Endothelial cell of umbilical vein (primary cell): Measurements from ENCODE around the gene EPN2. TPM values are rescaled to one million over a fixed set of nuclear protein-coding genes. Genes with fewer than 3 reads are reported as not detected.

Source experiments
- BruUV-seq: library from RNA; stranded (reverse); fragments of 400-500 nt; replicated peaks from 2 replicates; lab custom pipeline; 2021; lab: Mats Ljungman, UMichigan
- CTCF ChIA-PET: fragments of 300-600, 350-600 bp; sonication (Branson Sonifier 250); formaldehyde crosslinking; loops from one replicate; lab custom pipeline; 2021; ENCODE audit warnings: antibody characterized with exemption, inconsistent platforms; lab: Charles Lee
- POLR2A ChIA-PET: fragments of 300-600, 350-600 bp; sonication (Branson Sonifier 250); formaldehyde crosslinking; loops from one replicate; lab custom pipeline; 2021; ENCODE audit warnings: antibody characterized with exemption, inconsistent platforms; lab: Charles Lee
- DNase-seq: peaks from one replicate; pipeline ENCODE4 v3.0.0-alpha.2; 2011; ENCODE audit warnings: low read depth, low spot score
- FAIRE-seq: peaks from 2 replicates; lab custom pipeline; 2011; peaks lifted over from hg19 to GRCh38; lab: Jason Lieb, UNC
- H2AFZ ChIP-seq: 2 replicates; pipeline ENCODE4 v1.6.0; 2012; ENCODE audit warnings: low read depth, low read length, control low read depth, inconsistent platforms
- H3K27ac ChIP-seq: 2 replicates; pipeline ENCODE4 v1.5.1; 2011; ENCODE audit warnings: low read depth, mild to moderate bottlenecking, control low read depth, low read length, moderate library complexity; ENCODE audit not compliant: insufficient read depth
- H3K27me3 ChIP-seq, 2 experiments: 2 replicates each; pipeline versions ENCODE4 v1.6.0 to v1.6.1; 2011; ENCODE audit warnings: low read length in 2 of 2, mixed read lengths in 1 of 2; ENCODE audit not compliant: control insufficient read depth in 2 of 2, insufficient read depth in 2 of 2
- H3K36me3 ChIP-seq, 2 experiments: 2 replicates in 1 of 2; 3 replicates in 1 of 2; pipeline ENCODE4 v1.5.1; 2011; ENCODE audit warnings: low read length in 2 of 2, mild to moderate bottlenecking in 1 of 2, moderate library complexity in 1 of 2; ENCODE audit not compliant: control insufficient read depth in 2 of 2, insufficient read depth in 2 of 2; ENCODE audit errors: extremely low read depth in 1 of 2
- H3K4me1 ChIP-seq: 3 replicates; pipeline ENCODE4 v1.5.1; 2011; ENCODE audit warnings: mild to moderate bottlenecking, low read length; ENCODE audit not compliant: control insufficient read depth, insufficient read depth; ENCODE audit errors: extremely low read depth
- H3K4me2 ChIP-seq: 2 replicates; pipeline ENCODE4 v1.6.1; 2011; ENCODE audit warnings: low read length, control low read depth, mixed read lengths; ENCODE audit not compliant: insufficient read depth
- H3K4me3 ChIP-seq, 3 experiments: fragments of 200-600 bp in 1 of 3; sonication (generic), shearing (Covaris generic) in 1 of 3; replicated peaks in 1 of 3; 2 replicates each; pipeline ENCODE4 v1.5.1; 2011 to 2016; ENCODE audit warnings: control low read depth in 3 of 3, low read length in 3 of 3, mild to moderate bottlenecking in 2 of 3, inconsistent platforms in 1 of 3, low read depth in 1 of 3, moderate library complexity in 1 of 3; ENCODE audit not compliant: insufficient read depth in 1 of 3
- H3K79me2 ChIP-seq: 2 replicates; pipeline ENCODE4 v1.6.0; 2012; ENCODE audit warnings: low read length, inconsistent platforms; ENCODE audit not compliant: control insufficient read depth, insufficient read depth
- H3K9ac ChIP-seq: replicated peaks from 2 replicates; pipeline ENCODE3; 2011; ENCODE audit warnings: low read length, control low read depth; ENCODE audit not compliant: insufficient read depth; ENCODE audit errors: extremely low read depth
- H3K9me1 ChIP-seq: replicated peaks from 3 replicates; pipeline ENCODE4 v1.6.0; 2011; ENCODE audit warnings: mild to moderate bottlenecking, low read length; ENCODE audit not compliant: control insufficient read depth, insufficient read depth; ENCODE audit errors: extremely low read depth
- H3K9me3 ChIP-seq: replicated peaks from 2 replicates; pipeline ENCODE4 v1.5.1; 2012; ENCODE audit warnings: low read length, inconsistent platforms; ENCODE audit not compliant: control insufficient read depth, insufficient read depth
- H4K20me1 ChIP-seq: replicated peaks from 2 replicates; pipeline ENCODE3; 2011; ENCODE audit warnings: mild to moderate bottlenecking, low read length; ENCODE audit not compliant: control insufficient read depth, insufficient read depth; ENCODE audit errors: extremely low read depth
- CTCF ChIP-seq, 2 donors: IDR thresholded peaks; 1 replicate in 1 of 2; 2 replicates in 1 of 2; pipeline ENCODE4 v1.5.1; 2011; ENCODE audit warnings: low read length in 2 of 2, mild to moderate bottlenecking in 2 of 2, moderate library complexity in 2 of 2, control low read depth in 1 of 2, inconsistent platforms in 1 of 2, low read depth in 1 of 2; ENCODE audit not compliant: insufficient read depth in 1 of 2; ENCODE audit errors: extremely low read depth in 1 of 2
- EZH2 ChIP-seq: IDR thresholded peaks from 2 replicates; pipeline ENCODE4 v1.6.1; 2012; ENCODE audit warnings: borderline replicate concordance, low read depth, mild to moderate bottlenecking, moderate library complexity, low read length, inconsistent platforms; ENCODE audit not compliant: severe bottlenecking
- MAX ChIP-seq: IDR thresholded peaks from 2 replicates; pipeline ENCODE4 v1.6.1; 2011; ENCODE audit not compliant: insufficient read depth, insufficient read length
- MYC ChIP-seq: IDR thresholded peaks from one replicate; pipeline ENCODE4 v1.6.1; 2011; ENCODE audit warnings: mild to moderate bottlenecking, low read depth, low read length
- POLR2A ChIP-seq: IDR thresholded peaks from 2 replicates; pipeline ENCODE4 v1.6.1; 2012; ENCODE audit warnings: low read depth, mild to moderate bottlenecking, control low read depth, low read length
- dilution Hi-C: fragments of 300-500 bp; cut with MboI; formaldehyde crosslinking; loops from one replicate; pipeline ENCODE4 v1.15.0; 2019; ENCODE audit warnings: low sequenced_read_pairs; ENCODE audit not compliant: extremely low pct_ligation_motif_present
- intact Hi-C: fragments of 100-400 bp; cut with micrococcal nuclease; formaldehyde crosslinking; loops from one replicate; pipeline ENCODE4 v1.10.0; 2022
- polyA plus RNA-seq, 4 experiments: library from polyadenylated mRNA; depleted of rRNA in 3 of 4; stranded (reverse) in 3 of 4; unstranded in 1 of 4; fragments of >200 nt; gene quantifications; 2 replicates each; pipeline versions ENCODE4 v1.2.1 to v1.2.3, GENCODE V29; 2011 to 2012; ENCODE audit warnings: missing spikeins in 1 of 4
- total RNA-seq: library from RNA; stranded (reverse); gene quantifications from 2 replicates; pipeline ENCODE4 v1.2.3, GENCODE V29; 2021

EPN2 gene
- total and polyA plus RNA-seq, 2 donors (not counting 3 experiments of a cell fraction or from before 2014, with no cell fraction given) = 40.3 to 70.5 TPM

GRCh38 chr17:19242323-19242722 is 5.2 kb downstream of the EPN2 start:
- H4K20me1 ChIP-seq = peaks cover 3% of the 10 kb centered on the region

More at GRCh38 chr17:19242323-19242722, 5.2 kb downstream of the EPN2 start:
- TF ChIP-seq EZH2 (no peak), CTCF (IDR thresholded peaks at IDR 0.05; ENCODE audit: extremely low read depth in 1 of 2, insufficient read depth in 1 of 2, low read depth in 1 of 2, low read length in 2 of 2) (no peak), MAX (no peak), POLR2A (no peak), MYC (no peak)
- Histone ChIP-seq H3K9ac (no peak overlapping the region), H3K4me3 (no peak overlapping the region), H2AFZ (no peak overlapping the region), H3K36me3 (no peaks in the 10 kb centered on the region), H3K9me1 (no peaks in the 10 kb centered on the region), H3K79me2 (peaks cover 75% of the 10 kb centered on the region), H3K9me3 (no peaks in the 10 kb centered on the region), H3K4me1 (peaks cover 5% of the 10 kb centered on the region), H3K27ac (no peak overlapping the region), H3K4me2 (no peak overlapping the region), H3K27me3 (no peaks in the 10 kb centered on the region)
- dilution Hi-C loops = no loop called here
- ChIA-PET CTCF (no interaction called here), POLR2A (no interaction called here)
- DNase-seq (peak; percentile 21), FAIRE-seq (no peak)
- BruUV-seq = no TSS peak
- intact Hi-C loops = no loop called here
